HEK293 (cell line): Measurements from ENCODE around the gene ZC3H4.

ENCODE experiments used
- CTCF ChIA-PET: fragments of 350-600 bp; formaldehyde crosslinking; extraction: SDS; loops from one replicate; lab custom pipeline; 2021; ENCODE audit warnings: antibody characterized with exemption; lab: Yijun Ruan, JAX
- POLR2A ChIA-PET: fragments of 300-600 bp; formaldehyde crosslinking; extraction: SDS; loops from one replicate; lab custom pipeline; 2020; ENCODE audit warnings: antibody characterized with exemption, inconsistent platforms; lab: Yijun Ruan, JAX
- H3K27ac ChIP-seq: fragments of 200-500 bp; sonication (Bioruptor generic); 2 replicates; pipeline ENCODE4 v1.5.1; 2014; ENCODE audit warnings: low read depth, low read length, control low read depth, inconsistent platforms; ENCODE audit errors: extremely low read depth
- H3K36me3 ChIP-seq, 2 experiments: fragments of 200-500 bp in 1 of 2; sonication (Bioruptor generic) in 1 of 2; 1 replicate in 1 of 2; 2 replicates in 1 of 2; pipeline ENCODE4 v1.5.1; 2014 to 2017; ENCODE audit warnings: inconsistent platforms in 2 of 2, low read length in 2 of 2; ENCODE audit not compliant: control insufficient read depth in 2 of 2, insufficient read depth in 1 of 2
- H3K4me1 ChIP-seq: fragments of 200-500 bp; sonication (Bioruptor generic); 2 replicates; pipeline ENCODE4 v1.5.1; 2014; ENCODE audit warnings: mild to moderate bottlenecking, low read length, inconsistent platforms; ENCODE audit not compliant: control insufficient read depth, insufficient read depth
- H3K4me3 ChIP-seq: 2 replicates; pipeline ENCODE4 v1.5.1; 2011; ENCODE audit warnings: low read depth, mild to moderate bottlenecking, control low read depth, low read length, moderate library complexity
- H3K9me3 ChIP-seq: fragments of 200-500 bp; sonication (Bioruptor generic); 2 replicates; pipeline ENCODE4 v1.5.1; 2014; ENCODE audit warnings: low read depth, low read length, inconsistent platforms; ENCODE audit not compliant: control insufficient read depth, insufficient read depth
- EGR2 ChIP-seq: fragments of 450-650 bp; formaldehyde crosslinking; IDR thresholded peaks from 2 replicates; pipeline ENCODE4 v1.5.1; 2016; ENCODE audit warnings: low read depth, missing biosample characterization, missing genetic modification characterization
- KLF10 ChIP-seq: fragments of 450-650 bp; IDR thresholded peaks from 2 replicates; pipeline ENCODE4 v1.5.1; 2018; ENCODE audit warnings: missing biosample characterization, mild to moderate bottlenecking, missing genetic modification characterization
- OSR2 ChIP-seq: fragments of 450-650 bp; formaldehyde crosslinking; IDR thresholded peaks from 2 replicates; pipeline ENCODE4 v1.5.1; 2016; ENCODE audit warnings: missing biosample characterization, missing genetic modification characterization
- SCRT1 ChIP-seq: fragments of 450-650 bp; formaldehyde crosslinking; IDR thresholded peaks from 2 replicates; pipeline ENCODE4 v1.5.1; 2016; ENCODE audit warnings: missing biosample characterization, missing genetic modification characterization, borderline replicate concordance
- SCRT2 ChIP-seq: fragments of 450-650 bp; formaldehyde crosslinking; IDR thresholded peaks from 2 replicates; pipeline ENCODE4 v1.5.1; 2016; ENCODE audit warnings: missing biosample characterization, missing genetic modification characterization
- SP7 ChIP-seq: fragments of 450-650 bp; formaldehyde crosslinking; IDR thresholded peaks from 2 replicates; pipeline ENCODE4 v1.5.1; 2016; ENCODE audit warnings: missing biosample characterization, missing genetic modification characterization
- ZBTB20 ChIP-seq: fragments of 450-650 bp; formaldehyde crosslinking; IDR thresholded peaks from 2 replicates; pipeline ENCODE4 v1.5.1; 2016; ENCODE audit warnings: missing biosample characterization, missing genetic modification characterization
- ZBTB7A ChIP-seq: fragments of 450-650 bp; formaldehyde crosslinking; IDR thresholded peaks from 2 replicates; pipeline ENCODE4 v1.5.1; 2016; ENCODE audit warnings: low read depth, missing biosample characterization, missing genetic modification characterization
- ZNF10 ChIP-seq: fragments of 450-650 bp; formaldehyde crosslinking; IDR thresholded peaks from 2 replicates; pipeline ENCODE4 v1.5.1; 2017; ENCODE audit warnings: missing biosample characterization, missing genetic modification characterization
- ZNF121 ChIP-seq: fragments of 450-650 bp; formaldehyde crosslinking; IDR thresholded peaks from 2 replicates; pipeline ENCODE4 v1.5.1; 2016; ENCODE audit warnings: missing biosample characterization, missing genetic modification characterization
- ZNF138 ChIP-seq: fragments of 450-650 bp; formaldehyde crosslinking; IDR thresholded peaks from 2 replicates; pipeline ENCODE4 v1.5.1; 2016; ENCODE audit warnings: missing biosample characterization, missing genetic modification characterization, borderline replicate concordance
- ZNF16 ChIP-seq: fragments of 450-650 bp; formaldehyde crosslinking; IDR thresholded peaks from 2 replicates; pipeline ENCODE4 v1.5.1; 2016; ENCODE audit warnings: low read depth, missing biosample characterization, missing genetic modification characterization
- ZNF174 ChIP-seq: fragments of 450-650 bp; formaldehyde crosslinking; IDR thresholded peaks from 2 replicates; pipeline ENCODE4 v1.5.0; 2017; ENCODE audit warnings: missing biosample characterization, mild to moderate bottlenecking, missing genetic modification characterization
- ZNF248 ChIP-seq: fragments of 450-650 bp; formaldehyde crosslinking; IDR thresholded peaks from 2 replicates; pipeline ENCODE4 v1.5.1; 2017; ENCODE audit warnings: missing biosample characterization, missing genetic modification characterization
- ZNF391 ChIP-seq: fragments of 450-650 bp; formaldehyde crosslinking; IDR thresholded peaks from 2 replicates; pipeline ENCODE4 v1.5.1; 2016; ENCODE audit warnings: low read depth, missing biosample characterization, missing genetic modification characterization, borderline replicate concordance
- ZNF394 ChIP-seq: fragments of 450-650 bp; formaldehyde crosslinking; IDR thresholded peaks from 2 replicates; pipeline ENCODE4 v1.5.1; 2016; ENCODE audit warnings: missing biosample characterization, missing genetic modification characterization, mild to moderate bottlenecking, moderate library complexity, borderline replicate concordance
- ZNF433 ChIP-seq: fragments of 450-650 bp; formaldehyde crosslinking; IDR thresholded peaks from 2 replicates; pipeline ENCODE4 v1.5.1; 2016; ENCODE audit warnings: missing biosample characterization, missing genetic modification characterization, low read depth
- ZNF549 ChIP-seq: fragments of 450-650 bp; IDR thresholded peaks from 2 replicates; pipeline ENCODE4 v1.5.1; 2018; ENCODE audit warnings: missing biosample characterization, missing genetic modification characterization, mild to moderate bottlenecking, inconsistent platforms, moderate library complexity
- ZNF561 ChIP-seq: fragments of 450-650 bp; IDR thresholded peaks from 2 replicates; pipeline ENCODE4 v1.5.1; 2018; ENCODE audit warnings: missing biosample characterization, missing genetic modification characterization, borderline replicate concordance
- ZNF621 ChIP-seq: fragments of 450-650 bp; formaldehyde crosslinking; IDR thresholded peaks from 2 replicates; pipeline ENCODE4 v1.5.1; 2017; ENCODE audit warnings: missing biosample characterization, missing genetic modification characterization
- ZNF707 ChIP-seq: fragments of 450-650 bp; formaldehyde crosslinking; IDR thresholded peaks from 2 replicates; pipeline ENCODE4 v1.5.1; 2016; ENCODE audit warnings: missing biosample characterization, missing genetic modification characterization
- ZNF747 ChIP-seq: fragments of 450-650 bp; formaldehyde crosslinking; IDR thresholded peaks from 2 replicates; pipeline ENCODE4 v1.5.1; 2016; ENCODE audit warnings: missing biosample characterization, missing genetic modification characterization
- ZNF791 ChIP-seq: fragments of 450-650 bp; formaldehyde crosslinking; IDR thresholded peaks from 2 replicates; pipeline ENCODE4 v1.5.1; 2016; ENCODE audit warnings: missing biosample characterization, missing genetic modification characterization
- TF ChIP-seq, protein P1 (sequence below): fragments of 450-650 bp; formaldehyde crosslinking; IDR thresholded peaks from 2 replicates; pipeline ENCODE4 v1.5.1; 2016; ENCODE audit warnings: missing biosample characterization, missing genetic modification characterization
- TF ChIP-seq, protein P2 (sequence below): fragments of 450-650 bp; formaldehyde crosslinking; IDR thresholded peaks from 2 replicates; pipeline ENCODE4 v1.5.1; 2016; ENCODE audit warnings: missing biosample characterization, missing genetic modification characterization
- TF ChIP-seq, protein P3 (sequence below): fragments of 450-650 bp; formaldehyde crosslinking; IDR thresholded peaks from 2 replicates; pipeline ENCODE4 v1.5.1; 2016; ENCODE audit warnings: missing biosample characterization, missing genetic modification characterization
- TF ChIP-seq, protein P4 (sequence below): fragments of 450-650 bp; formaldehyde crosslinking; IDR thresholded peaks from 2 replicates; pipeline ENCODE4 v1.5.1; 2016; ENCODE audit warnings: missing biosample characterization, missing genetic modification characterization

The ZC3H4 gene

DNA sequence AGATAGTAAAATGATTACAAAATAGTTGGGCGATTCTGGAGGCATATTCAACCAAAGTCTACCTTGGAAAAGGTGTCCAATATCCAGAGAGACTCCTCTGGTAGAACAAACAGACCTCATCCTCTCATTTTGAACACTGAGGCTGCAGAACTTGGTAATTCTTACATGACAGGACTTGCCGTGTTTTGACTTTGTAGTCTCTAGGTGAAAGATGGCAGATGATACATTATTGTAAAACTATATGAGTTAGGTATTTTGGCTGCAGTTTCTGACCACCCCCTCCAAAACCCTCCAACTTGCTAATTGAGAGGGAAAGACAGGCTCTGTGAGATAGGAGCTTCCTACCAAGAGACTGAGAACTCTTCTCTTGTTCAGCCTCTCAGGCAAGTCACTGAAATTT, 39.7 kb upstream of the ZC3H4 start:
- Histone ChIP-seq H3K27ac (no peak overlapping the region; the same call in 1 of the 2 replicates), H3K9me3 (no peaks in the 10 kb centered on the region), H3K4me3 (no peak overlapping the region), H3K36me3 (peaks cover 90 to 94% of the 10 kb centered on the region in 2 experiments), H3K4me1 (peaks cover 7% of the 10 kb centered on the region)
- CTCF ChIA-PET = interaction anchor here (0.6 to 6.4 kb wide), 4 partner anchors 58 to 195 kb away, joined by 3 to 61 read pairs (median 4); no protein-coding TSS in a partner anchor
- POLR2A ChIA-PET = no interaction called here
- TF ChIP-seq ZBTB20 (tag by site-specific recombination) (no peak), ZBTB7A (no peak), ZNF391 (no peak), ZNF174 (tag by site-specific recombination) (no peak), ZNF10 (tag by site-specific recombination) (no peak), ZNF707 (tag by site-specific recombination) (no peak), ZNF121 (no peak), KLF10 (tag by site-specific recombination) (no peak)
- TF ChIP-seq, protein P1, sequence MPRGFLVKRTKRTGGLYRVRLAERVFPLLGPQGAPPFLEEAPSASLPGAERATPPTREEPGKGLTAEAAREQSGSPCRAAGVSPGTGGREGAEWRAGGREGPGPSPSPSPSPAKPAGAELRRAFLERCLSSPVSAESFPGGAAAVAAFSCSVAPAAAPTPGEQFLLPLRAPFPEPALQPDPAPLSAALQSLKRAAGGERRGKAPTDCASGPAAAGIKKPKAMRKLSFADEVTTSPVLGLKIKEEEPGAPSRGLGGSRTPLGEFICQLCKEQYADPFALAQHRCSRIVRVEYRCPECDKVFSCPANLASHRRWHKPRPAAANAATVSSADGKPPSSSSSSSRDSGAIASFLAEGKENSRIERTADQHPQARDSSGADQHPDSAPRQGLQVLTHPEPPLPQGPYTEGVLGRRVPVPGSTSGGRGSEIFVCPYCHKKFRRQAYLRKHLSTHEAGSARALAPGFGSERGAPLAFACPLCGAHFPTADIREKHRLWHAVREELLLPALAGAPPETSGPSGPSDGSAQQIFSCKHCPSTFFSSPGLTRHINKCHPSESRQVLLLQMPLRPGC (tag by site-specific recombination) = no peak
- TF ChIP-seq, protein P2, sequence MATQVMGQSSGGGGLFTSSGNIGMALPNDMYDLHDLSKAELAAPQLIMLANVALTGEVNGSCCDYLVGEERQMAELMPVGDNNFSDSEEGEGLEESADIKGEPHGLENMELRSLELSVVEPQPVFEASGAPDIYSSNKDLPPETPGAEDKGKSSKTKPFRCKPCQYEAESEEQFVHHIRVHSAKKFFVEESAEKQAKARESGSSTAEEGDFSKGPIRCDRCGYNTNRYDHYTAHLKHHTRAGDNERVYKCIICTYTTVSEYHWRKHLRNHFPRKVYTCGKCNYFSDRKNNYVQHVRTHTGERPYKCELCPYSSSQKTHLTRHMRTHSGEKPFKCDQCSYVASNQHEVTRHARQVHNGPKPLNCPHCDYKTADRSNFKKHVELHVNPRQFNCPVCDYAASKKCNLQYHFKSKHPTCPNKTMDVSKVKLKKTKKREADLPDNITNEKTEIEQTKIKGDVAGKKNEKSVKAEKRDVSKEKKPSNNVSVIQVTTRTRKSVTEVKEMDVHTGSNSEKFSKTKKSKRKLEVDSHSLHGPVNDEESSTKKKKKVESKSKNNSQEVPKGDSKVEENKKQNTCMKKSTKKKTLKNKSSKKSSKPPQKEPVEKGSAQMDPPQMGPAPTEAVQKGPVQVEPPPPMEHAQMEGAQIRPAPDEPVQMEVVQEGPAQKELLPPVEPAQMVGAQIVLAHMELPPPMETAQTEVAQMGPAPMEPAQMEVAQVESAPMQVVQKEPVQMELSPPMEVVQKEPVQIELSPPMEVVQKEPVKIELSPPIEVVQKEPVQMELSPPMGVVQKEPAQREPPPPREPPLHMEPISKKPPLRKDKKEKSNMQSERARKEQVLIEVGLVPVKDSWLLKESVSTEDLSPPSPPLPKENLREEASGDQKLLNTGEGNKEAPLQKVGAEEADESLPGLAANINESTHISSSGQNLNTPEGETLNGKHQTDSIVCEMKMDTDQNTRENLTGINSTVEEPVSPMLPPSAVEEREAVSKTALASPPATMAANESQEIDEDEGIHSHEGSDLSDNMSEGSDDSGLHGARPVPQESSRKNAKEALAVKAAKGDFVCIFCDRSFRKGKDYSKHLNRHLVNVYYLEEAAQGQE = no peak

DNA sequence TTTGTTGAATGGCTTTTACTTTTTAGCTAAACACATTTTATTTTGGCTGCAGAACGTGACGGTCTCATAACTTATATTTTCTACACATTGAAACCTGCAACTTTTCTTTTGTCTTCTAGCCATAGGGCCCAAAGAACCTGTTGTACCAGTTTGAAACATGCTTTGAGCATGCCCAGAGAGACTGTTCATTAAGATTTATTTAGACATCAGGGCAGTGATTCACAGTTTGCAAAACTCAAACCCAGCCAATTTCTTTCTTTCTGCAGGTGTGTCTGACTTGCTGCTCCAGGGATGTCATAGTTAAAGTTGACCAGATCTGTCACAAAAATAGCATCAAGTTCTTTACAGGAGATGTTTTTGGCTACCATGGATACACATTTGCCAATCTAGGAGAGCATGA, 39.1 kb upstream of the ZC3H4 start:
- H3K4me1 ChIP-seq = peaks cover 7% of the 10 kb centered on the region
- POLR2A ChIA-PET = no interaction called here
- CTCF ChIA-PET = interaction anchor here (0.6 to 6.4 kb wide), 3 partner anchors 58 to 553 kb away, joined by 3 to 61 read pairs (median 4); no protein-coding TSS in a partner anchor
- peak; percentile 54 for TF ChIP-seq SCRT2
- TF ChIP-seq, protein P3, sequence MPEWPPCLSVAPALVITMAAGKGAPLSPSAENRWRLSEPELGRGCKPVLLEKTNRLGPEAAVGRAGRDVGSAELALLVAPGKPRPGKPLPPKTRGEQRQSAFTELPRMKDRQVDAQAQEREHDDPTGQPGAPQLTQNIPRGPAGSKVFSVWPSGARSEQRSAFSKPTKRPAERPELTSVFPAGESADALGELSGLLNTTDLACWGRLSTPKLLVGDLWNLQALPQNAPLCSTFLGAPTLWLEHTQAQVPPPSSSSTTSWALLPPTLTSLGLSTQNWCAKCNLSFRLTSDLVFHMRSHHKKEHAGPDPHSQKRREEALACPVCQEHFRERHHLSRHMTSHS (tag by site-specific recombination) = no peak
- TF ChIP-seq, all 188 proteins: peak for 1
- Histone ChIP-seq H3K27ac (no peak overlapping the region), H3K36me3 (peaks cover 93% of the 10 kb centered on the region in 2 experiments), H3K9me3 (no peaks in the 10 kb centered on the region), H3K4me3 (no peak overlapping the region)

DNA sequence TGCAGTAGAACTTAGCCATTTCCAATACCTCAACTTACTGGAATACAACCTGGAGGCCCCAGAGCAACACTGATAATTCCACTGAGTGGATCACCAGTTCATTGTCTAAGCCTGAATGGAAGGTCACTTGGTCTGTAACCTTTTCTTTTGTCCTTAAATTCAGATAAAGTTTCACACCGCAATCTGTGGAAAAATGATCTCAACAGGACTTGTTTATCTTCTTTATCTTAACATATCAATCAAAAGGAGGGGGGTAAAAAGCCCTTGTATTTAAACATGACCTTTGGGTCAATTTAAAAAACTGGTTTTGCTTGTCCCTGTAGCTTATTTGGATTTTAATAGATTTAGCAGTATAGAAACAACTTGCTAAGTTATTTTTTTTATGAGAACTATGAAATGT, 38.6 kb upstream of the ZC3H4 start:
- ChIA-PET CTCF (interaction anchor here (0.6 to 6.4 kb wide), 4 partner anchors 59 to 553 kb away, joined by 3 to 61 read pairs (median 4); no protein-coding TSS in a partner anchor), POLR2A (no interaction called here)
- Histone ChIP-seq H3K4me1 (peaks cover 7% of the 10 kb centered on the region), H3K36me3 (peaks cover 89 to 96% of the 10 kb centered on the region in 2 experiments), H3K27ac (peak overlapping the region; percentile 12; the same call in 1 of the 2 replicates), H3K4me3 (no peak overlapping the region), H3K9me3 (no peaks in the 10 kb centered on the region)
- TF ChIP-seq ZNF394 (tag by site-specific recombination) = no peak
- no peak for TF ChIP-seq OSR2
- TF ChIP-seq ZNF561 = no peak
- TF ChIP-seq ZNF248 = no peak
- no peak for TF ChIP-seq SCRT1
- TF ChIP-seq ZNF138 = no peak
- TF ChIP-seq, protein P4, sequence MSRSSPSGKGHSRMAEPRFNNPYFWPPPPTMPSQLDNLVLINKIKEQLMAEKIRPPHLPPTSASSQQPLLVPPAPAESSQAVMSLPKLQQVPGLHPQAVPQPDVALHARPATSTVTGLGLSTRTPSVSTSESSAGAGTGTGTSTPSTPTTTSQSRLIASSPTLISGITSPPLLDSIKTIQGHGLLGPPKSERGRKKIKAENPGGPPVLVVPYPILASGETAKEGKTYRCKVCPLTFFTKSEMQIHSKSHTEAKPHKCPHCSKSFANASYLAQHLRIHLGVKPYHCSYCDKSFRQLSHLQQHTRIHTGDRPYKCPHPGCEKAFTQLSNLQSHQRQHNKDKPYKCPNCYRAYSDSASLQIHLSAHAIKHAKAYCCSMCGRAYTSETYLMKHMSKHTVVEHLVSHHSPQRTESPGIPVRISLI (tag by site-specific recombination) = no peak
- no peak for TF ChIP-seq ZNF549 (tag by site-specific recombination)
- no peak for TF ChIP-seq ZNF433 (tag by site-specific recombination)
- TF ChIP-seq ZNF747 = no peak
- no peak for TF ChIP-seq ZNF16 (tag by site-specific recombination)
- TF ChIP-seq ZNF621 (tag by site-specific recombination) = no peak
- no peak for TF ChIP-seq ZNF791
- TF ChIP-seq EGR2 (tag by site-specific recombination) = no peak
- no peak for TF ChIP-seq SP7
